PC-9 (cell line): ENCODE measurements around the gene ALDH4A1.

ENCODE experiments used
- CTCF ChIP-seq: fragments of 200-600 bp; sonication (generic); conservative IDR thresholded peaks from 2 replicates; pipeline ENCODE4 v1.6.1; 2017; ENCODE audit warnings: mixed run types, antibody characterized with exemption, mild to moderate bottlenecking, moderate library complexity
- EZH2 ChIP-seq: fragments of 200-600 bp; sonication (generic); IDR thresholded peaks from 2 replicates; pipeline ENCODE4 v1.8.0; 2017; ENCODE audit warnings: antibody characterized with exemption, low read depth

GRCh38 chr1:18884419-18884717 lies 18.0 kb downstream of the ALDH4A1 start:
- TF ChIP-seq CTCF (peak; percentile 20; the same call in 1 of the 2 replicates), EZH2 (no peak)
